ENCODE measurements around the gene HAPLN3.

- no peak for TF ChIP-seq MXI1 (IDR thresholded peaks at IDR 0.05; ENCODE audit: low read depth, low read length)
- no peak for TF ChIP-seq EZH2phosphoT487 (IDR thresholded peaks at IDR 0.05; ENCODE audit: borderline replicate concordance, low read depth)
- no peak for TF ChIP-seq ELF1 (IDR thresholded peaks at IDR 0.05)
- no peak for TF ChIP-seq CTCF (IDR thresholded peaks at IDR 0.05)
- TF ChIP-seq REST (IDR thresholded peaks at IDR 0.05; ENCODE audit: low read depth, low read length), result no peak
- no peak for TF ChIP-seq TCF12 (IDR thresholded peaks at IDR 0.05)
These were observed 6.6 kb downstream of the HAPLN3 start for GRCh38 chr15:88888719-88889118.

Data from SK-N-SH (cell line).